ENCODE results near the gene MAP4K5. TPM values are rescaled to one million over a fixed set of nuclear protein-coding genes. Genes with fewer than 3 reads are reported as not detected.

The MAP4K5 gene
- total RNA-seq, 1 experiment from 2014 or later, result 42.7 TPM

- Histone ChIP-seq H3K56ac (ENCODE audit: insufficient read length, low read depth, low read length) (no peak overlapping the region), H3K9ac (ENCODE audit: extremely low read depth, insufficient read length, low read length) (no peak overlapping the region), H2AFZ (ENCODE audit: low read length) (no peak overlapping the region), H3K4ac (ENCODE audit: low read depth, low read length) (no peak overlapping the region), H3K18ac (ENCODE audit: insufficient read length, low read depth, low read length) (no peak overlapping the region), H3K23me2 (ENCODE audit: insufficient read length, low read depth, low read length, poor library complexity, severe bottlenecking) (no peaks in the 10 kb centered on the region), H3K4me1 (ENCODE audit: insufficient read depth, low read length) (no peaks in the 10 kb centered on the region), H3T11ph (ENCODE audit: low read length) (no peak overlapping the region), H2BK120ac (ENCODE audit: low read depth, low read length, poor library complexity, severe bottlenecking) (no peak overlapping the region), H3K4me2 (ENCODE audit: insufficient read depth, insufficient read length, low read length) (no peak overlapping the region), H3K79me1 (ENCODE audit: insufficient read depth, low read depth, low read length, poor library complexity, severe bottlenecking) (no peaks in the 10 kb centered on the region), H2BK15ac (ENCODE audit: low read depth, low read length) (no peak overlapping the region), H2AK5ac (ENCODE audit: insufficient read length, low read length) (no peak overlapping the region), H4K5ac (ENCODE audit: insufficient read length, low read depth, low read length) (no peak overlapping the region), H3K14ac (ENCODE audit: insufficient read depth, low read length) (no peak overlapping the region), H3K27ac (ENCODE audit: insufficient read length, low read depth, low read length) (no peak overlapping the region), H4K91ac (ENCODE audit: insufficient read length, low read depth, low read length) (no peak overlapping the region), H4K20me1 (ENCODE audit: control insufficient read depth, insufficient read depth, insufficient read length) (no peaks in the 10 kb centered on the region), H3K9me3 (ENCODE audit: control insufficient read depth, low read depth, low read length) (no peaks in the 10 kb centered on the region), H2BK5ac (ENCODE audit: insufficient read length, low read length) (no peak overlapping the region), H2BK20ac (ENCODE audit: low read depth, low read length, poor library complexity, severe bottlenecking) (no peak overlapping the region), H3K27me3 (ENCODE audit: insufficient read depth, low read length) (no peaks in the 10 kb centered on the region), H3K79me2 (ENCODE audit: insufficient read depth, low read length) (no peaks in the 10 kb centered on the region), H2BK12ac (ENCODE audit: insufficient read length, low read depth, low read length) (no peak overlapping the region), H3K23ac (ENCODE audit: insufficient read length, low read depth, low read length) (no peak overlapping the region), H4K8ac (replicated peaks; ENCODE audit: insufficient read length, low read depth, low read length) (no peak overlapping the region)
- no peaks in the 10 kb centered on the region for H3K27me3 Mint-ChIP-seq (ENCODE audit: low read depth)
- H3K27ac Mint-ChIP-seq, result no peak overlapping the region
- no CpG with 5 or more reads among the region's 1 CpG for WGBS (ENCODE audit: extremely low coverage, insufficient read length, low lambda C conversion rate)
- H3K4me3 Mint-ChIP-seq, result no peak overlapping the region
- peaks cover 22 to 56% (median 38%) of the 10 kb centered on the region in 3 experiments for H3K36me3 Mint-ChIP-seq (ENCODE audit: insufficient read depth in 1 of 3, low read depth in 3 of 3)
- DNase-seq, result no peak
- no peak for TF ChIP-seq CTCF (conservative IDR thresholded peaks at IDR 0.05)
- H3K4me1 Mint-ChIP-seq, result peaks cover 5% of the 10 kb centered on the region in 2 experiments; a peak in 3 of 4 replicates
- no peaks in the 10 kb centered on the region for H3K9me3 Mint-ChIP-seq
Measured at GRCh38 chr14:50447461-50447860, 84.9 kb downstream of the MAP4K5 start.

All from H9 (cell line).